ENCODE measurements around the gene ITGAD. TPM values are rescaled to one million over a fixed set of nuclear protein-coding genes. Genes with fewer than 3 reads are reported as not detected.

Gene ITGAD
- total RNA-seq, 1 donor from 2014 or later: not detected

- Mint-ChIP-seq H3K27ac (ENCODE audit: unreplicated experiment) (no peak overlapping the region), H3K4me1 (ENCODE audit: low read depth, unreplicated experiment) (no peaks in the 10 kb centered on the region), H3K4me3 (ENCODE audit: unreplicated experiment) (no peak overlapping the region), H3K9me3 (ENCODE audit: unreplicated experiment) (peaks cover 31% of the 10 kb centered on the region), H3K36me3 (ENCODE audit: low read depth, unreplicated experiment) (peaks cover 4% of the 10 kb centered on the region), H3K27me3 (ENCODE audit: low read depth, unreplicated experiment) (peaks cover 54% of the 10 kb centered on the region)
- FAIRE-seq (no peak), DNase-seq (ENCODE audit: low read depth) (no peak)
- no peak overlapping the region for H3K4me2 ChIP-seq (ENCODE audit: low read length)
- TF ChIP-seq CTCF (IDR thresholded peaks at IDR 0.05; ENCODE audit: insufficient read depth, low read depth, low read length) (no peak), EZH2 (IDR thresholded peaks at IDR 0.05; ENCODE audit: insufficient read depth, low read length) (no peak)
- no peaks in the 10 kb centered on the region for H3K9me3 ChIP-seq (ENCODE audit: insufficient read depth, low read depth, low read length)
- H3K4me1 ChIP-seq (ENCODE audit: insufficient read depth, low read length): no peaks in the 10 kb centered on the region
- no peak overlapping the region for H3K4me3 ChIP-seq (ENCODE audit: insufficient read depth, low read depth, low read length)
- H3K79me2 ChIP-seq (ENCODE audit: insufficient read depth, low read length): no peaks in the 10 kb centered on the region
- no peaks in the 10 kb centered on the region for H3K36me3 ChIP-seq (ENCODE audit: insufficient read depth, low read length)
- H4K20me1 ChIP-seq (ENCODE audit: insufficient read depth, low read length): no peaks in the 10 kb centered on the region
- H3K27ac ChIP-seq (ENCODE audit: low read depth, low read length): no peak overlapping the region
- no peak overlapping the region for H3K9ac ChIP-seq (ENCODE audit: low read length)
- H3K27me3 ChIP-seq (ENCODE audit: insufficient read depth, low read length): no peaks in the 10 kb centered on the region
- no peak overlapping the region for H2AFZ ChIP-seq (ENCODE audit: low read depth, low read length)
These were observed 24.8 kb downstream of the ITGAD start for GRCh38 chr16:31417916-31418315.

GRCh38 chr16:31420037-31420436 is 26.9 kb downstream of the ITGAD start:
- Histone ChIP-seq H3K4me1 (ENCODE audit: insufficient read depth, low read length) (no peaks in the 10 kb centered on the region), H3K79me2 (ENCODE audit: insufficient read depth, low read length) (no peaks in the 10 kb centered on the region), H3K27ac (ENCODE audit: low read depth, low read length) (no peak overlapping the region), H3K9me3 (ENCODE audit: insufficient read depth, low read depth, low read length) (no peaks in the 10 kb centered on the region), H3K27me3 (ENCODE audit: insufficient read depth, low read length) (no peaks in the 10 kb centered on the region), H3K4me3 (ENCODE audit: insufficient read depth, low read depth, low read length) (no peak overlapping the region), H3K36me3 (ENCODE audit: insufficient read depth, low read length) (no peaks in the 10 kb centered on the region), H4K20me1 (ENCODE audit: insufficient read depth, low read length) (no peaks in the 10 kb centered on the region), H3K9ac (ENCODE audit: low read length) (no peak overlapping the region), H3K4me2 (ENCODE audit: low read length) (no peak overlapping the region), H2AFZ (ENCODE audit: low read depth, low read length) (no peak overlapping the region)
- Mint-ChIP-seq H3K27ac (ENCODE audit: unreplicated experiment) (no peak overlapping the region), H3K4me3 (ENCODE audit: unreplicated experiment) (no peak overlapping the region), H3K4me1 (ENCODE audit: low read depth, unreplicated experiment) (no peaks in the 10 kb centered on the region), H3K36me3 (ENCODE audit: low read depth, unreplicated experiment) (peaks cover 4% of the 10 kb centered on the region), H3K9me3 (ENCODE audit: unreplicated experiment) (peaks cover 46% of the 10 kb centered on the region), H3K27me3 (ENCODE audit: low read depth, unreplicated experiment) (peaks cover 53% of the 10 kb centered on the region)
- TF ChIP-seq CTCF (IDR thresholded peaks at IDR 0.05; ENCODE audit: insufficient read depth, low read depth, low read length) (no peak), EZH2 (IDR thresholded peaks at IDR 0.05; ENCODE audit: insufficient read depth, low read length) (no peak)
- FAIRE-seq (no peak), DNase-seq (ENCODE audit: low read depth) (no peak)

GRCh38 chr16:31421587-31421986 is 28.5 kb downstream of the ITGAD start:
- Histone ChIP-seq H3K4me3 (ENCODE audit: insufficient read depth, low read depth, low read length) (no peak overlapping the region), H3K4me1 (ENCODE audit: insufficient read depth, low read length) (no peaks in the 10 kb centered on the region), H3K9me3 (ENCODE audit: insufficient read depth, low read depth, low read length) (no peaks in the 10 kb centered on the region), H3K9ac (ENCODE audit: low read length) (no peak overlapping the region), H3K4me2 (ENCODE audit: low read length) (no peak overlapping the region), H3K27me3 (ENCODE audit: insufficient read depth, low read length) (no peaks in the 10 kb centered on the region), H3K79me2 (ENCODE audit: insufficient read depth, low read length) (no peaks in the 10 kb centered on the region), H3K27ac (ENCODE audit: low read depth, low read length) (no peak overlapping the region), H3K36me3 (ENCODE audit: insufficient read depth, low read length) (no peaks in the 10 kb centered on the region), H4K20me1 (ENCODE audit: insufficient read depth, low read length) (no peaks in the 10 kb centered on the region), H2AFZ (ENCODE audit: low read depth, low read length) (no peak overlapping the region)
- Mint-ChIP-seq H3K9me3 (ENCODE audit: unreplicated experiment) (peaks cover 46% of the 10 kb centered on the region), H3K27ac (ENCODE audit: unreplicated experiment) (no peak overlapping the region), H3K4me3 (ENCODE audit: unreplicated experiment) (no peak overlapping the region), H3K36me3 (ENCODE audit: low read depth, unreplicated experiment) (peaks cover 4% of the 10 kb centered on the region), H3K4me1 (ENCODE audit: low read depth, unreplicated experiment) (no peaks in the 10 kb centered on the region), H3K27me3 (ENCODE audit: low read depth, unreplicated experiment) (peaks cover 49% of the 10 kb centered on the region)
- TF ChIP-seq CTCF (IDR thresholded peaks at IDR 0.05; ENCODE audit: insufficient read depth, low read depth, low read length) (no peak), EZH2 (IDR thresholded peaks at IDR 0.05; ENCODE audit: insufficient read depth, low read length) (no peak)
- FAIRE-seq: no peak
- DNase-seq (ENCODE audit: low read depth): no peak

All from astrocyte (in vitro differentiated cells and primary cell).